DOHH2 (cell line): ENCODE results near the gene COL5A1.

Experiments used
- H3F3A ChIP-seq: fragments of 200-600 bp; sonication (generic), shearing (Covaris generic); 2 replicates; pipeline ENCODE4 v1.6.0; 2016; ENCODE audit warnings: antibody characterized with exemption, mild to moderate bottlenecking; ENCODE audit not compliant: control insufficient read depth, insufficient read depth
- H3K27ac ChIP-seq: fragments of 200-600 bp; sonication (generic); 2 replicates; pipeline ENCODE4 v1.5.1; 2014; ENCODE audit warnings: low read depth, mild to moderate bottlenecking, low read length, moderate library complexity
- H3K27me3 ChIP-seq: fragments of 200-600 bp; sonication (generic); 2 replicates; pipeline ENCODE4 v1.6.1; 2014; ENCODE audit warnings: mild to moderate bottlenecking, low read length, mixed read lengths; ENCODE audit not compliant: control insufficient read depth
- H3K36me3 ChIP-seq: fragments of 200-600 bp; sonication (generic); 2 replicates; pipeline ENCODE4 v1.6.1; 2014; ENCODE audit warnings: mild to moderate bottlenecking, low read length, moderate library complexity, mixed read lengths; ENCODE audit not compliant: control insufficient read depth
- H3K4me1 ChIP-seq: fragments of 200-600 bp; sonication (generic); 2 replicates; pipeline ENCODE4 v1.6.1; 2014; ENCODE audit warnings: mild to moderate bottlenecking, low read length, mixed read lengths; ENCODE audit not compliant: control insufficient read depth
- H3K4me2 ChIP-seq: fragments of 200-600 bp; sonication (generic); 2 replicates; pipeline ENCODE4 v1.6.0; 2014; ENCODE audit warnings: mild to moderate bottlenecking, low read length, moderate library complexity
- H3K4me3 ChIP-seq: fragments of 200-600 bp; sonication (generic); 2 replicates; pipeline ENCODE4 v1.5.1; 2014; ENCODE audit warnings: mild to moderate bottlenecking, low read length, mixed read lengths
- H3K79me2 ChIP-seq: fragments of 200-600 bp; sonication (generic); 2 replicates; pipeline ENCODE4 v1.6.1; 2014; ENCODE audit warnings: mild to moderate bottlenecking, low read length, mixed read lengths; ENCODE audit not compliant: control insufficient read depth
- H3K9me2 ChIP-seq: fragments of 200-600 bp; sonication (generic); replicated peaks from 2 replicates; pipeline ENCODE4 v1.6.1; 2014; ENCODE audit warnings: mild to moderate bottlenecking, low read length, mixed read lengths; ENCODE audit not compliant: control insufficient read depth
- H3K9me3 ChIP-seq: fragments of 200-600 bp; sonication (generic); 2 replicates; pipeline ENCODE4 v1.6.1; 2014; ENCODE audit warnings: antibody characterized with exemption, low read length, mixed read lengths; ENCODE audit not compliant: control insufficient read depth, insufficient read depth
- H4K20me1 ChIP-seq: fragments of 200-600 bp; sonication (generic); 2 replicates; pipeline ENCODE4 v1.6.0; 2014; ENCODE audit warnings: low read depth, mild to moderate bottlenecking, antibody characterized with exemption, low read length, moderate library complexity; ENCODE audit not compliant: control insufficient read depth, insufficient read depth
- EZH2phosphoT487 ChIP-seq: fragments of 200-600 bp; sonication (generic); IDR thresholded peaks from 2 replicates; pipeline ENCODE4 v1.6.1; 2017; ENCODE audit warnings: borderline replicate concordance, mild to moderate bottlenecking, antibody characterized with exemption, low read length, moderate library complexity, mixed read lengths
- TF ChIP-seq, protein P1 (sequence below): fragments of 200-600 bp; sonication (generic); IDR thresholded peaks from one replicate; pipeline ENCODE4 v1.5.1; 2014; ENCODE audit warnings: antibody characterized with exemption, mild to moderate bottlenecking, low read depth, low read length; ENCODE audit not compliant: poor library complexity, severe bottlenecking

The COL5A1 gene

DNA sequence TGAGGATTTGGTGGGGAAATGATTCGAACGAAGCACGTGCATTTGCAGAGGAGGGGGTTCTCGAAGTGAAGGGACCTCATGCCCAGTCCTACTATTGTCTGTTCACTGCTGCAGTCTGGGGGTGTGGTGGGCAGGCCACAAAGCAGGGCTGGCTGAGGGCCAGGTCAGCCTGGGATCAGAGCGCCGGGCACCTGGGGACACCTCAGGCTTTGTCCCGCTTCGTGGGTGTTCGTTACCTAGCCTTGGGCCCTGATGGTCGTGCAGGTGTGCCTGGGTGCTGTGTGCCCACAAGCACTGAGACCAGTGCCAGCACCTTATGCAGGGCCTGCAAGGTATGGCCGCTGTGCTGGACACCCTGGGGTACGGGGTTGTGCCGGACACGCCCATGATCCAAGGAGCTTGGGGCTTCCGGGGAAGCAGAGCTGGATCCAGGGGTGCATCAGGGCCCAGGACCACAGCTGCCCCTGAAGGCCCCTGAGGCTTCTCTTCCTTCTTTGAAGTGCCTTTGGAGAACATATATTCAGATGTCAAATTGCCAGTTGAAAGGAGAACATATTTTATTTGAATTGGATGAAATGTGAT, 80.6 kb downstream of the COL5A1 start:
- H3K4me2 ChIP-seq = no peak overlapping the region

DNA sequence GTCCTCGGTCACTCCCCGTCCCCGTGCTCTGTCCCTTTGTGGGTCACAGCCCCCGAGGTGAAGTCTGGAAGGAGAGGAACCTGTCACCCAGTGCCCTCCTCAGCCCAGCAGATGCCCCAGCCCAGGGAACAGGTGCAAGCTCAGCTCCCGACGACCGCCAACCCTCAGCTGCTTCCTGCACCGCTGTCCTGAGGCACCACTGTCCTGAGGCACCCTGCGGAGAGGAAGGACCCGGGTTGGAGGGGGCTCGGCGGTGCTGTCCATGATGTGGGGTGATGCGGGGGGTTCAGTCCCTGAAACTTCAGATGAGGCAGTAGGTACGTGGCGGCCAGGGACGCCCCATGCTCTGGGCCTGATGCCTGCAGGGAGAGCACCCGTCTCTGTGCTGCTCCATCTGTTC, 81.4 kb downstream of the COL5A1 start:
- TF ChIP-seq EZH2phosphoT487 = no peak
- TF ChIP-seq, protein P1, sequence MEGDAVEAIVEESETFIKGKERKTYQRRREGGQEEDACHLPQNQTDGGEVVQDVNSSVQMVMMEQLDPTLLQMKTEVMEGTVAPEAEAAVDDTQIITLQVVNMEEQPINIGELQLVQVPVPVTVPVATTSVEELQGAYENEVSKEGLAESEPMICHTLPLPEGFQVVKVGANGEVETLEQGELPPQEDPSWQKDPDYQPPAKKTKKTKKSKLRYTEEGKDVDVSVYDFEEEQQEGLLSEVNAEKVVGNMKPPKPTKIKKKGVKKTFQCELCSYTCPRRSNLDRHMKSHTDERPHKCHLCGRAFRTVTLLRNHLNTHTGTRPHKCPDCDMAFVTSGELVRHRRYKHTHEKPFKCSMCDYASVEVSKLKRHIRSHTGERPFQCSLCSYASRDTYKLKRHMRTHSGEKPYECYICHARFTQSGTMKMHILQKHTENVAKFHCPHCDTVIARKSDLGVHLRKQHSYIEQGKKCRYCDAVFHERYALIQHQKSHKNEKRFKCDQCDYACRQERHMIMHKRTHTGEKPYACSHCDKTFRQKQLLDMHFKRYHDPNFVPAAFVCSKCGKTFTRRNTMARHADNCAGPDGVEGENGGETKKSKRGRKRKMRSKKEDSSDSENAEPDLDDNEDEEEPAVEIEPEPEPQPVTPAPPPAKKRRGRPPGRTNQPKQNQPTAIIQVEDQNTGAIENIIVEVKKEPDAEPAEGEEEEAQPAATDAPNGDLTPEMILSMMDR = no peak
- Histone ChIP-seq H3K79me2 (no peaks in the 10 kb centered on the region), H3K36me3 (no peaks in the 10 kb centered on the region), H3K27ac (no peak overlapping the region), H3K9me3 (no peaks in the 10 kb centered on the region), H3K4me2 (no peak overlapping the region), H3K9me2 (no peaks in the 10 kb centered on the region), H3K4me3 (no peak overlapping the region), H4K20me1 (no peaks in the 10 kb centered on the region), H3K27me3 (no peaks in the 10 kb centered on the region), H3F3A (no peaks in the 10 kb centered on the region), H3K4me1 (no peaks in the 10 kb centered on the region)

More for the DNA sequence above, 80.6 kb downstream of the COL5A1 start:
- Histone ChIP-seq H4K20me1 (no peaks in the 10 kb centered on the region), H3F3A (no peaks in the 10 kb centered on the region), H3K9me3 (no peaks in the 10 kb centered on the region), H3K27me3 (no peaks in the 10 kb centered on the region), H3K27ac (no peak overlapping the region), H3K79me2 (no peaks in the 10 kb centered on the region), H3K36me3 (no peaks in the 10 kb centered on the region), H3K4me1 (no peaks in the 10 kb centered on the region), H3K4me3 (no peak overlapping the region), H3K9me2 (no peaks in the 10 kb centered on the region)
- TF ChIP-seq, protein P1 = no peak
- no peak for TF ChIP-seq EZH2phosphoT487

DNA sequence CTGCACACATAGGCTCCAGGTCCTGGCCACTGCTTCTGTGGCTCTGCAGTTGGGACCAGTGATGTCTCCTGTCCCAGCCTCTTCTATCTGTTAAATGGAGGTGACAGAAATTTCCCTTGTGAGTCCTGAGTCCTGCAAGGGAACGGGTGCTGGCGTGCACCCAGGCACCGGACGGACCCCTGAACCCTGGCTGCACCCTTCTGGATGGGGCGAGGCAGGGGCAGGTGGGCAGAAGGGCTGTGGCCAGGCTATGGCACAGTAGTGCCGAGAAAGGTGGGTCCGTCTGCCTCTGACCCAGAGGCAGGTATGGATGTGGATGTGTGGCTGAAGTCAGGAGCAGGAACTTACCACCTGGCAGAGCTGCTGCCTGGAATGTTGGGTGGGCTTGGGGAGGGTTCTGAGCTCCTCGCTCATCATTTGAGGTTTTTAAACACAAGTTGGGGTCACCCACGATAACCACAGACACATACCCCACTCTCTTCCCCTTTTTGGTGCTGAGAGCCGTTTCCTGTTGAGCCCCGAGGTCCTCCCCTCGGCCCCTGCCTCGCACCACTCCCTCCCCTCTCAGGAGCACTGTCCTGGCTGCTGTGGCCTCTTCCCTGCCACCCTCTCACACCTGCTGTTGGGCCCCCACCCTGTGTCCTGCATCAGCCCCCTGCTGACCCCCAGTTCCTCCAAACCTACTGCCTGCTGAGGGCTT, 82.0 kb downstream of the COL5A1 start:
- no peak overlapping the region for H3K27ac ChIP-seq
- no peaks in the 10 kb centered on the region for H3K9me3 ChIP-seq
- H3K4me1 ChIP-seq = no peaks in the 10 kb centered on the region
- H3K36me3 ChIP-seq = no peaks in the 10 kb centered on the region
- H4K20me1 ChIP-seq = no peaks in the 10 kb centered on the region
- H3K4me2 ChIP-seq = no peak overlapping the region
- H3K79me2 ChIP-seq = no peaks in the 10 kb centered on the region
- H3K9me2 ChIP-seq = no peaks in the 10 kb centered on the region
- H3F3A ChIP-seq = no peaks in the 10 kb centered on the region
- no peaks in the 10 kb centered on the region for H3K27me3 ChIP-seq
- no peak overlapping the region for H3K4me3 ChIP-seq
- no peak for TF ChIP-seq EZH2phosphoT487
- TF ChIP-seq, protein P1 = no peak
